Measurements from ENCODE around the gene GATAD2B.

GRCh38 chr1:153928245-153928644, 5.5 kb upstream of the GATAD2B start:
- TF ChIP-seq SUZ12 (IDR thresholded peaks at IDR 0.05; ENCODE audit: extremely low read depth, insufficient read depth, insufficient read length) = no peak
- TF ChIP-seq YY1 (IDR thresholded peaks at IDR 0.05; ENCODE audit: insufficient read depth, insufficient read length) = no peak

Data from NT2/D1 (cell line).